GM12878 (cell line): ENCODE results near the gene IBSP. TPM values are rescaled to one million over a fixed set of nuclear protein-coding genes. Genes with fewer than 3 reads are reported as not detected.

Experiments
- ATAC-seq: fragments of 200-7000 bp; cut with Tn5 transposase; 3 replicates; pipeline ENCODE4 v1.9.1; 2020; ENCODE audit warnings: mild to moderate bottlenecking, moderate library complexity
- BruUV-seq: library from RNA; stranded (reverse); fragments of 400-500 nt; replicated peaks from 2 replicates; lab custom pipeline; 2021; lab: Mats Ljungman, UMichigan
- CTCF ChIA-PET: fragments of 300-600 bp; sonication (Branson Sonifier 250); formaldehyde crosslinking; extraction: SDS; loops from one replicate; lab custom pipeline; 2021; ENCODE audit warnings: inconsistent platforms; lab: Yijun Ruan, JAX
- POLR2A ChIA-PET: fragments of 350-600 bp; formaldehyde crosslinking; extraction: SDS; loops from one replicate; lab custom pipeline; 2021; ENCODE audit warnings: inconsistent platforms; lab: Charles Lee
- RAD21 ChIA-PET: fragments of 300-600 bp; sonication (Branson Sonifier 250); formaldehyde crosslinking; loops from one replicate; lab custom pipeline; 2023; ENCODE audit warnings: antibody characterized with exemption; ENCODE audit not compliant: unreplicated experiment; lab: Charles Lee
- SMC1A ChIA-PET: fragments of 300-600 bp; sonication (Branson Sonifier 250); formaldehyde crosslinking; loops from one replicate; lab custom pipeline; 2023; ENCODE audit not compliant: unreplicated experiment, uncharacterized antibody; lab: Charles Lee
- DNase-seq: peaks from one replicate; pipeline ENCODE4 v3.0.0-alpha.2; 2011; ENCODE audit warnings: low read depth, low spot score
- FAIRE-seq: peaks from 3 replicates; lab custom pipeline; 2011; peaks lifted over from hg19 to GRCh38; lab: Jason Lieb, UNC
- H2AFZ ChIP-seq: 2 replicates; pipeline ENCODE4 v1.6.0; 2011; ENCODE audit warnings: low read depth, low read length, control low read depth; ENCODE audit not compliant: control insufficient read depth
- H3K27ac ChIP-seq: 2 replicates; pipeline ENCODE4 v1.5.1; 2011; ENCODE audit warnings: control low read depth; ENCODE audit not compliant: control insufficient read depth, insufficient read depth
- H3K27me3 ChIP-seq, 2 experiments: replicated peaks in 1 of 2; 2 replicates each; pipeline versions ENCODE4 v1.6.0 to v1.6.1; 2011; ENCODE audit warnings: low read length in 1 of 2; ENCODE audit not compliant: control insufficient read depth in 2 of 2, insufficient read depth in 2 of 2
- H3K36me3 ChIP-seq, 2 experiments: 2 replicates each; pipeline ENCODE4 v1.5.1; 2011; ENCODE audit warnings: low read length in 1 of 2; ENCODE audit not compliant: control insufficient read depth in 2 of 2, insufficient read depth in 2 of 2
- H3K4me1 ChIP-seq: 2 replicates; pipeline ENCODE4 v1.6.1; 2011; ENCODE audit warnings: mild to moderate bottlenecking, low read length, moderate library complexity, mixed read lengths; ENCODE audit not compliant: control insufficient read depth, insufficient read depth
- H3K4me2 ChIP-seq: 2 replicates; pipeline ENCODE4 v1.6.0; 2011; ENCODE audit warnings: control low read depth; ENCODE audit not compliant: control insufficient read depth, insufficient read depth
- H3K4me3 ChIP-seq: fragments of 200-600 bp; sonication (generic); 2 replicates; pipeline ENCODE4 v1.5.1; 2016
- H3K79me2 ChIP-seq: 2 replicates; pipeline ENCODE4 v1.6.0; 2011; ENCODE audit warnings: low read length; ENCODE audit not compliant: control insufficient read depth, insufficient read depth
- H3K9ac ChIP-seq: 2 replicates; pipeline ENCODE4 v1.8.0; 2011; ENCODE audit warnings: low read length, control low read depth, mixed read lengths; ENCODE audit not compliant: control insufficient read depth, insufficient read depth
- H3K9me3 ChIP-seq: replicated peaks from 3 replicates; pipeline ENCODE4 v1.5.1; 2011; ENCODE audit warnings: mild to moderate bottlenecking, low read length; ENCODE audit not compliant: control insufficient read depth, insufficient read depth
- H4K20me1 ChIP-seq: 2 replicates; pipeline ENCODE4 v1.6.0; 2011; ENCODE audit not compliant: control insufficient read depth, insufficient read depth
- ASH2L ChIP-seq: fragments of 300-600, 200-600 bp; sonication (generic); IDR thresholded peaks from 2 replicates; pipeline ENCODE4 v1.6.1; 2017; ENCODE audit warnings: low read depth, mild to moderate bottlenecking, borderline replicate concordance
- BACH1 ChIP-seq: fragments of 450-650 bp; IDR thresholded peaks from 2 replicates; pipeline ENCODE4 v1.6.1; 2017; ENCODE audit warnings: mild to moderate bottlenecking, borderline replicate concordance
- BCLAF1 ChIP-seq: fragments of 450-650 bp; IDR thresholded peaks from 2 replicates; pipeline ENCODE4 v1.6.1; 2017; ENCODE audit warnings: antibody characterized with exemption, mild to moderate bottlenecking, moderate library complexity
- EZH2 ChIP-seq: IDR thresholded peaks from 2 replicates; pipeline ENCODE4 v1.6.1; 2012; ENCODE audit warnings: low read depth, mild to moderate bottlenecking, control low read depth, inconsistent platforms, low read length, borderline replicate concordance; ENCODE audit not compliant: control insufficient read depth
- FOXM1 ChIP-seq: IDR thresholded peaks from 2 replicates; pipeline ENCODE4 v1.6.1; 2012; ENCODE audit warnings: low read depth, mild to moderate bottlenecking, inconsistent platforms, low read length, moderate library complexity
- HCFC1 ChIP-seq: fragments of 150-350 bp; IDR thresholded peaks from 2 replicates; pipeline ENCODE4 v1.6.1; 2014; ENCODE audit warnings: low read length
- IKZF1 ChIP-seq: fragments of 450-650 bp; conservative IDR thresholded peaks from 2 replicates; pipeline ENCODE4 v1.6.1; 2017; ENCODE audit warnings: antibody characterized with exemption, mild to moderate bottlenecking
- NR2C1 ChIP-seq: fragments of 450-650 bp; IDR thresholded peaks from 2 replicates; pipeline ENCODE4 v1.6.1; 2017; ENCODE audit warnings: antibody characterized with exemption, mild to moderate bottlenecking, moderate library complexity
- POU2F2 ChIP-seq: IDR thresholded peaks from 3 replicates; pipeline ENCODE4 v1.6.1; 2011; ENCODE audit warnings: low read depth, mild to moderate bottlenecking, low read length, borderline replicate concordance
- RBBP5 ChIP-seq: fragments of 200-600 bp; sonication (generic); conservative IDR thresholded peaks from 2 replicates; pipeline ENCODE4 v1.6.1; 2016
- SIN3A ChIP-seq: IDR thresholded peaks from 2 replicates; pipeline ENCODE4 v1.6.1; 2012; ENCODE audit warnings: low read depth, low read length, improper control_type of control experiment
- USF1 ChIP-seq: IDR thresholded peaks from 2 replicates; pipeline ENCODE4 v1.6.1; 2011; ENCODE audit warnings: borderline replicate concordance, low read depth, mild to moderate bottlenecking, moderate library complexity, mixed read lengths, low read length; ENCODE audit not compliant: insufficient read depth; ENCODE audit errors: extremely low read length
- WGBS: methylation state at CpG from one replicate; pipeline ENCODE4 v1.1.6; 2016; ENCODE audit warnings: low lambda C conversion rate; ENCODE audit not compliant: insufficient replicate concordance, insufficient coverage; ENCODE audit errors: missing lambda C conversion rate; 5-methylcytosine and 5-hydroxymethylcytosine counted together
- in situ Hi-C: fragments of 300-500 bp; cut with MboI; formaldehyde crosslinking; loops from 9 replicates; pipeline ENCODE4 v1.14.3; 2018; ENCODE audit warnings: mixed read lengths
- intact Hi-C: fragments of 100-400 bp; cut with micrococcal nuclease; formaldehyde crosslinking; loops from one replicate; pipeline ENCODE4 v1.14.2; 2022; ENCODE audit not compliant: unreplicated experiment
- polyA plus RNA-seq, 11 experiments: library from polyadenylated mRNA; depleted of rRNA in 4 of 11; unstranded in 6 of 11; stranded (reverse) in 5 of 11; fragments of >200 nt; fragmentation: Nextera tagmentation in 4 of 11; fragmentation: Illumina TruSeq in 1 of 11; extraction: Ambion mirVana in 4 of 11; extraction: Trizol in 1 of 11; gene quantifications; 1 replicate in 1 of 11; 2 replicates in 10 of 11; pipeline versions ENCODE4 v1.2.1 to v1.2.3, GENCODE V29; 2011 to 2016; ENCODE audit warnings: inconsistent platforms in 2 of 11, missing spikeins in 2 of 11, low read depth in 1 of 11
- total RNA-seq, 4 experiments: library from RNA; depleted of rRNA in 3 of 4; stranded (reverse); fragments of >200 nt in 3 of 4; fragmentation: Illumina TruSeq in 1 of 4; extraction: Trizol in 1 of 4; gene quantifications; 2 replicates each; pipeline versions ENCODE4 v1.2.1 to v1.2.3, GENCODE V29; 2013 to 2021
- TF ChIP-seq, protein P1 (sequence below): fragments of 450-650 bp; IDR thresholded peaks from 2 replicates; pipeline ENCODE4 v1.6.1; 2014; ENCODE audit warnings: mild to moderate bottlenecking

Gene IBSP
- total and polyA plus RNA-seq, 10 of the 15 experiments (the other 5 are each of a cell fraction or from before 2014, with no cell fraction given), result not detected

DNA sequence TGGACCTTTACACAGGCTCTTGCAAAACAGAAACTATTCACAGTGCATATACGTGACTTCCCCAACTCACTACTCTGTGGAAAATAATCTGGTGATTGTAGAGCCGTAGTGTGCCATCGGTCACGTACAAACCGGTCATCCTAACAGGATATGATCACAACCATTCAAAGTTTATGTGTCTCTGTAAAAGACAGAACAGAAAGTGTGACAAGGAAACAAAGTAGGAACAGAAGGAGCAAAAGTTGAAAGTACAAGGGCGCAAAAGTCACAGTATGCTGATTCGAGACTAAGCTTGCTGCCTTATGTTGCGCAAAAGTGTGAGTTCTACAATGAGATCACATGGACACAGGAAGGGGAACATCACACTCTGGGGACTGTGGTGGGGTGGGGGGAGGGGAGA is 52.0 kb downstream of the IBSP start:
- ChIA-PET RAD21 (interaction anchor here (0.8 to 1.6 kb wide), 2 partner anchors 358 to 361 kb away, joined by 3 read pairs; no protein-coding TSS in a partner anchor), CTCF (interaction anchor here (1.0 to 8.7 kb wide), 6 partner anchors 9 to 361 kb away, joined by 3 to 76 read pairs (median 16); partner anchors contain the start of gene SPP1), POLR2A (no interaction called here), SMC1A (no interaction called here)
- H3K79me2 ChIP-seq, result no peaks in the 10 kb centered on the region
- no peak overlapping the region for H3K4me2 ChIP-seq
- H3K36me3 ChIP-seq, result no peaks in the 10 kb centered on the region
- 45% methylated on average over 8 of the region's 8 CpGs for WGBS
- TF ChIP-seq USF1, result no peak
- no peak for TF ChIP-seq RBBP5
- TF ChIP-seq IKZF1, result no peak
- TF ChIP-seq EZH2, result no peak
- no peak for TF ChIP-seq FOXM1
- no peak overlapping the region for H2AFZ ChIP-seq
- intact Hi-C loops (no loop called here), in situ Hi-C loops (loop anchor here (5.0 kb wide), 2 partner anchors 361 to 666 kb away; no protein-coding TSS in a partner anchor)
- no peak overlapping the region for H3K9ac ChIP-seq
- DNase-seq (no peak), ATAC-seq (no peak), FAIRE-seq (no peak)
- H3K9me3 ChIP-seq, result no peaks in the 10 kb centered on the region
- no peaks in the 10 kb centered on the region for H4K20me1 ChIP-seq
- H3K4me3 ChIP-seq, result no peak overlapping the region
- H3K27ac ChIP-seq, result no peak overlapping the region
- no peaks in the 10 kb centered on the region; a peak in 1 of 4 replicates for H3K27me3 ChIP-seq
- no TSS peak for BruUV-seq
- no peaks in the 10 kb centered on the region for H3K4me1 ChIP-seq

- ATAC-seq (no peak), DNase-seq (no peak), FAIRE-seq (no peak)
- Histone ChIP-seq H2AFZ (no peak overlapping the region), H3K9ac (no peak overlapping the region), H3K36me3 (no peaks in the 10 kb centered on the region), H3K27ac (no peak overlapping the region), H3K4me2 (no peak overlapping the region), H3K9me3 (no peaks in the 10 kb centered on the region), H3K4me3 (no peak overlapping the region), H3K27me3 (no peaks in the 10 kb centered on the region; a peak in 1 of 4 replicates), H4K20me1 (no peaks in the 10 kb centered on the region), H3K4me1 (no peaks in the 10 kb centered on the region), H3K79me2 (no peaks in the 10 kb centered on the region)
- SMC1A ChIA-PET, result interaction anchor here (0.6 to 2.0 kb wide), 5 partner anchors 112 to 360 kb away, joined by 3 to 18 read pairs (median 4); partner anchors contain the start of gene SPP1
- POLR2A ChIA-PET, result no interaction called here
- WGBS, result 30% methylated on average over 4 of the region's 4 CpGs
- in situ Hi-C loops (loop anchor here (5.0 kb wide), 2 partner anchors 360 to 665 kb away; no protein-coding TSS in a partner anchor), intact Hi-C loops (no loop called here)
- no TSS peak for BruUV-seq
- RAD21 ChIA-PET, result interaction anchor here (1.4 to 1.9 kb wide), 4 partner anchors 122 to 360 kb away, joined by 4 to 9 read pairs (median 7); no protein-coding TSS in a partner anchor
- CTCF ChIA-PET, result interaction anchor here (0.6 to 8.7 kb wide), 13 partner anchors 9 to 498 kb away, joined by 3 to 76 read pairs (median 4); partner anchors contain the start of gene SPP1
- TF ChIP-seq ASH2L, result no peak
- no peak for TF ChIP-seq NR2C1
- TF ChIP-seq BCLAF1, result no peak
- TF ChIP-seq, protein P1, sequence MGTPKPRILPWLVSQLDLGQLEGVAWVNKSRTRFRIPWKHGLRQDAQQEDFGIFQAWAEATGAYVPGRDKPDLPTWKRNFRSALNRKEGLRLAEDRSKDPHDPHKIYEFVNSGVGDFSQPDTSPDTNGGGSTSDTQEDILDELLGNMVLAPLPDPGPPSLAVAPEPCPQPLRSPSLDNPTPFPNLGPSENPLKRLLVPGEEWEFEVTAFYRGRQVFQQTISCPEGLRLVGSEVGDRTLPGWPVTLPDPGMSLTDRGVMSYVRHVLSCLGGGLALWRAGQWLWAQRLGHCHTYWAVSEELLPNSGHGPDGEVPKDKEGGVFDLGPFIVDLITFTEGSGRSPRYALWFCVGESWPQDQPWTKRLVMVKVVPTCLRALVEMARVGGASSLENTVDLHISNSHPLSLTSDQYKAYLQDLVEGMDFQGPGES, result no peak
- TF ChIP-seq HCFC1, result no peak
- TF ChIP-seq BACH1, result no peak
- no peak for TF ChIP-seq SIN3A
- no peak for TF ChIP-seq POU2F2
Measured at GRCh38 chr4:87851953-87852352, 52.6 kb downstream of the IBSP start.
